CD4-positive, alpha-beta T cell treated with Interleukin-21 for 1 hour (primary cell): Measurements from ENCODE around the gene ZNF616.
A peak's percentile ranks its signal among the peaks of the same experiment; 100 is the strongest.
"Not testable (repeated sequence)": the region's sequence is repeated elsewhere in the genome, so short reads cannot be mapped to it uniquely, and the experiment has no call there.

Experiments used
- DNase-seq: peaks from one replicate; pipeline ENCODE4 v3.0.0-alpha.2; 2020

Gene ZNF616

GRCh38 chr19:52102782-52103181 is 37.0 kb downstream of the ZNF616 start:
- DNase-seq = no peak

GRCh38 chr19:52101866-52102562 is 37.7 kb downstream of the ZNF616 start:
- no peak for DNase-seq

- no peak for DNase-seq
These were observed 40.1 kb downstream of the ZNF616 start for GRCh38 chr19:52099497-52100138.

GRCh38 chr19:52096416-52096815 is 43.3 kb downstream of the ZNF616 start:
- not testable (repeated sequence) for DNase-seq

- DNase-seq = peak; percentile 91
These were observed 44.3 kb downstream of the ZNF616 start, which contains the start of gene ZNF841 for GRCh38 chr19:52095172-52096014. ZNF841 (minus strand) TSS chr19:52095765; CDS start chr19:52084801, 10,964 bp downstream.

- DNase-seq = no peak
These were observed 45.1 kb downstream of the ZNF616 start for GRCh38 chr19:52094526-52095130.

- DNase-seq = no peak
These were observed 53.3 kb downstream of the ZNF616 start for GRCh38 chr19:52086481-52086880.

- DNase-seq = no peak
These were observed 69.2 kb downstream of the ZNF616 start for GRCh38 chr19:52070496-52070895.

- DNase-seq = no peak
These were observed 70.1 kb downstream of the ZNF616 start for GRCh38 chr19:52069653-52070052.

GRCh38 chr19:52066258-52066863 is 73.4 kb downstream of the ZNF616 start:
- DNase-seq = no peak

GRCh38 chr19:52065399-52065798 is 74.3 kb downstream of the ZNF616 start:
- DNase-seq = no peak
